Ascending aorta (tissue), 2 donors: ENCODE data around the gene CMC1. TPM values are rescaled to one million over a fixed set of nuclear protein-coding genes. Genes with fewer than 3 reads are reported as not detected.

Experiments used
- DNase-seq, 2 donors: peaks; one replicate each; pipeline ENCODE4 v3.0.0-alpha.2; 2019; ENCODE audit warnings: low spot score in 2 of 2
- H3K27ac ChIP-seq, 2 donors: fragments of 200-600 bp; sonication (generic); one replicate each; pipeline ENCODE4 v1.5.1; 2016 to 2017; ENCODE audit warnings: mild to moderate bottlenecking in 1 of 2
- H3K27me3 ChIP-seq: fragments of 200-600 bp; sonication (generic); one replicate; pipeline ENCODE4 v1.5.1; 2017
- H3K36me3 ChIP-seq, 2 donors: fragments of 200-600 bp; sonication (generic); one replicate each; pipeline ENCODE4 v1.5.1; 2016
- H3K4me1 ChIP-seq, 2 donors: fragments of 200-600 bp; sonication (generic); one replicate each; pipeline ENCODE4 v1.5.1; 2016 to 2017; ENCODE audit warnings: mild to moderate bottlenecking in 1 of 2
- H3K4me3 ChIP-seq, 2 donors: fragments of 200-600 bp; sonication (generic); one replicate each; pipeline ENCODE4 v1.5.1; 2016 to 2017; ENCODE audit warnings: mild to moderate bottlenecking in 1 of 2
- H3K9me3 ChIP-seq, 2 donors: fragments of 200-600 bp; sonication (generic); one replicate each; pipeline ENCODE4 v1.5.1; 2016
- intact Hi-C: fragments of 100-400 bp; cut with DNase I; formaldehyde crosslinking; loops from one replicate; pipeline ENCODE4 v1.15.1; 2023
- total RNA-seq: library from RNA; depleted of rRNA; stranded (reverse); fragments of >200 nt; gene quantifications from one replicate; pipeline ENCODE4 v1.1.0, GENCODE V29; 2016
- TF ChIP-seq, protein P1 (sequence below), 3 experiments: fragments of 200-600 bp in 2 of 3; fragments of 450-650 bp in 1 of 3; sonication (generic) in 2 of 3; IDR thresholded peaks; one replicate each; pipeline ENCODE4 v1.5.1; 2016 to 2019; ENCODE audit warnings: antibody characterized with exemption in 3 of 3, mild to moderate bottlenecking in 1 of 3, moderate library complexity in 1 of 3

Gene CMC1
- total RNA-seq, 1 donor from 2014 or later: 68.5 TPM

GRCh38 chr3:28292622-28293021 is 51.2 kb downstream of the CMC1 start:
- Histone ChIP-seq H3K4me1 (no peaks in the 10 kb centered on the region), H3K36me3 (no peaks in the 10 kb centered on the region), H3K9me3 (no peaks in the 10 kb centered on the region), H3K27ac (no peak overlapping the region), H3K4me3 (no peak overlapping the region), H3K27me3 (no peaks in the 10 kb centered on the region)
- intact Hi-C loops: no loop called here
- TF ChIP-seq, protein P1, sequence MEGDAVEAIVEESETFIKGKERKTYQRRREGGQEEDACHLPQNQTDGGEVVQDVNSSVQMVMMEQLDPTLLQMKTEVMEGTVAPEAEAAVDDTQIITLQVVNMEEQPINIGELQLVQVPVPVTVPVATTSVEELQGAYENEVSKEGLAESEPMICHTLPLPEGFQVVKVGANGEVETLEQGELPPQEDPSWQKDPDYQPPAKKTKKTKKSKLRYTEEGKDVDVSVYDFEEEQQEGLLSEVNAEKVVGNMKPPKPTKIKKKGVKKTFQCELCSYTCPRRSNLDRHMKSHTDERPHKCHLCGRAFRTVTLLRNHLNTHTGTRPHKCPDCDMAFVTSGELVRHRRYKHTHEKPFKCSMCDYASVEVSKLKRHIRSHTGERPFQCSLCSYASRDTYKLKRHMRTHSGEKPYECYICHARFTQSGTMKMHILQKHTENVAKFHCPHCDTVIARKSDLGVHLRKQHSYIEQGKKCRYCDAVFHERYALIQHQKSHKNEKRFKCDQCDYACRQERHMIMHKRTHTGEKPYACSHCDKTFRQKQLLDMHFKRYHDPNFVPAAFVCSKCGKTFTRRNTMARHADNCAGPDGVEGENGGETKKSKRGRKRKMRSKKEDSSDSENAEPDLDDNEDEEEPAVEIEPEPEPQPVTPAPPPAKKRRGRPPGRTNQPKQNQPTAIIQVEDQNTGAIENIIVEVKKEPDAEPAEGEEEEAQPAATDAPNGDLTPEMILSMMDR (IDR thresholded peaks at IDR 0.05): no peak
- no peak for DNase-seq

DNA sequence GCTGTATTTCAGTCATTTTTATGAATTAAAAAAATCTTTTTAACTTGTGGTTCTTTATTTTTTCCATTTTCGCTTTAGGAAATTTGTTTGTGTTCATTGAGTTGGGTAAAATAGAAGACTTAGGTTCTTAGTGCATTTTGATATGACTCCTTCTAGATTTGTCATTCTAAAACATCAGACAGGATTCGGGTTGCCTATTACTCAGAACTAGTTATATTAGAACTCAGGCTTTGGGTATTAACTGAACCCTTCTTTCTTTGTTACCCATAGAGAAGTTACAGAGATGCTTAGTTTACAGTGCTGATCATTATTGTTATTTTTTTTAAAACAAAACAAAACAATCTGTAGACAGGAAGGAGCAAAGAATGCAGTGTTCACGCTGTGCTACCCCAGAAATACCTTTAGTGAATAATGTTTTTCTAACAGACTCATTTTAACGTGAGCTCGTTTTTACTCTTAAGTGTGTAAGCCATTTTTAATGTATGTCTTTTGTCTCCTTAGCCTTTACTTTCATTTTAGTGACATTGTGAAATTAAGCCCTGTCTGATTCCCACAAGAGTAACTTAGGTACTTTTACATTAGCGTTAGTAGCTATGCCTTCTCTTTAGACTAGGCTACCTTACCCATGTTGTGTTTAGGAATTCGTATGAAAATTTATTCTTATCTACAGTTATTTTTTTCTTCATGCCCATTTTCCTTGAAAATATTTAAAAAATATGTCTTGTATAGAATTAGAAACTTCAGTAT is 53.4 kb downstream of the CMC1 start:
- DNase-seq: no peak
- Histone ChIP-seq H3K36me3 (no peaks in the 10 kb centered on the region), H3K9me3 (no peaks in the 10 kb centered on the region), H3K4me3 (no peak overlapping the region), H3K27me3 (no peaks in the 10 kb centered on the region), H3K4me1 (no peaks in the 10 kb centered on the region), H3K27ac (no peak overlapping the region)
- TF ChIP-seq, protein P1 (IDR thresholded peaks at IDR 0.05): no peak
- intact Hi-C loops: no loop called here

GRCh38 chr3:28295898-28296490 is 54.6 kb downstream of the CMC1 start:
- no peak overlapping the region for H3K27ac ChIP-seq
- no peaks in the 10 kb centered on the region for H3K9me3 ChIP-seq
- no peaks in the 10 kb centered on the region for H3K27me3 ChIP-seq
- intact Hi-C loops: no loop called here
- H3K36me3 ChIP-seq: no peaks in the 10 kb centered on the region
- no peak overlapping the region for H3K4me3 ChIP-seq
- DNase-seq: no peak
- H3K4me1 ChIP-seq: no peaks in the 10 kb centered on the region
- TF ChIP-seq, protein P1 (IDR thresholded peaks at IDR 0.05): no peak

DNA sequence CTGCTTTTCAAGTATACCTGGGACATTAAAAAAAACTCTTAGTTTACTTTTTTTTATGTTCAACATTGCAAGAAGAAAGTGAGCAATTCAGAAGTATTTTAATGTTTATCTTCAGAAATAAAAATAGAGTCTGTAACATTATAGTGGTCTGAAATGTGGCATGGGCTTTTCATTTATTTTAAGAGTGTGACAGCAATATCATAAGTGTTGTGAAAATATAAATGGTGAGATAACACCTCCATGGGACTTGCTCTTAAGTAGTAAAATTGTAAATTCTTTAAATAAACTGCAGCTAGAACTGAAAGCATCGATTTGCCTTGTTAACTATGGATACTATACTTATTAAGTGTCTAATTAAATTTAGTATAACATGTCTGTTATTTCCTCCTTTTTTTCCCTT is 58.3 kb downstream of the CMC1 start:
- intact Hi-C loops: no loop called here
- no peaks in the 10 kb centered on the region for H3K27me3 ChIP-seq
- no peak for DNase-seq
- no peak overlapping the region for H3K27ac ChIP-seq
- H3K4me3 ChIP-seq: no peak overlapping the region
- H3K36me3 ChIP-seq: no peaks in the 10 kb centered on the region
- H3K4me1 ChIP-seq: no peaks in the 10 kb centered on the region
- H3K9me3 ChIP-seq: no peaks in the 10 kb centered on the region
- TF ChIP-seq, protein P1 (IDR thresholded peaks at IDR 0.05): no peak

DNA sequence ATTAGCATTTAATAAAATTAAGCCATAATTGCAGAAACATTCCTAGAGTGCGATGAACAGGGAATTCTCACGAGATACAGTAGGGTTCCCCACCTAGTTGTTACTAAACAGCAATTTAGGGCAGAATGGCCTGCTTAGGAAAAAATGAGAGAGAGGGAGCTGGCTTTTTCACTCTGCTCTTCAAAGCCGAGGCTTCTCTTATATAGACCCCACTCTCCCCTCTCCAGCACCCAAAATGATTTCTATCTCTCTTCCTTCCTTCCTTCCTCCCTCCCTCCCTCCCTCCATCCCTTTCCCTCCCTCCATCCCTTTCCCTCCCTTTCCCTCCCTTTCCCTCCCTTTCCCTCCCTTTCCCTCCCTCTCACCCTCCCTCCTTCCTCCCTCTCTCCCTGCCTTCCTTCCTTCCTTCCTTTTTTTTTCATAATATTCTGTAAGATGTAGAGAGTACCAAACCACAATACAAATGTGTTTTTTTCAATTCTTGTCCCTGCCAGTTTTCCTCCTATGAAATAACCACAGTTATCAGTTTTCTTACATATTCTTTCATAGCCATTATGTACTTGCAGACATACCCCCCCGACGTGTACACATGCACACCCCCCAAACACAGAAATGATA is 59.0 kb downstream of the CMC1 start:
- no peak overlapping the region for H3K27ac ChIP-seq
- intact Hi-C loops: no loop called here
- no peaks in the 10 kb centered on the region for H3K4me1 ChIP-seq
- TF ChIP-seq, protein P1 (IDR thresholded peaks at IDR 0.05): no peak
- no peaks in the 10 kb centered on the region for H3K36me3 ChIP-seq
- no peak overlapping the region for H3K4me3 ChIP-seq
- DNase-seq: no peak
- H3K9me3 ChIP-seq: no peaks in the 10 kb centered on the region
- H3K27me3 ChIP-seq: no peaks in the 10 kb centered on the region
